ENCODE measurements around the gene INPP5A.

The INPP5A gene

DNA sequence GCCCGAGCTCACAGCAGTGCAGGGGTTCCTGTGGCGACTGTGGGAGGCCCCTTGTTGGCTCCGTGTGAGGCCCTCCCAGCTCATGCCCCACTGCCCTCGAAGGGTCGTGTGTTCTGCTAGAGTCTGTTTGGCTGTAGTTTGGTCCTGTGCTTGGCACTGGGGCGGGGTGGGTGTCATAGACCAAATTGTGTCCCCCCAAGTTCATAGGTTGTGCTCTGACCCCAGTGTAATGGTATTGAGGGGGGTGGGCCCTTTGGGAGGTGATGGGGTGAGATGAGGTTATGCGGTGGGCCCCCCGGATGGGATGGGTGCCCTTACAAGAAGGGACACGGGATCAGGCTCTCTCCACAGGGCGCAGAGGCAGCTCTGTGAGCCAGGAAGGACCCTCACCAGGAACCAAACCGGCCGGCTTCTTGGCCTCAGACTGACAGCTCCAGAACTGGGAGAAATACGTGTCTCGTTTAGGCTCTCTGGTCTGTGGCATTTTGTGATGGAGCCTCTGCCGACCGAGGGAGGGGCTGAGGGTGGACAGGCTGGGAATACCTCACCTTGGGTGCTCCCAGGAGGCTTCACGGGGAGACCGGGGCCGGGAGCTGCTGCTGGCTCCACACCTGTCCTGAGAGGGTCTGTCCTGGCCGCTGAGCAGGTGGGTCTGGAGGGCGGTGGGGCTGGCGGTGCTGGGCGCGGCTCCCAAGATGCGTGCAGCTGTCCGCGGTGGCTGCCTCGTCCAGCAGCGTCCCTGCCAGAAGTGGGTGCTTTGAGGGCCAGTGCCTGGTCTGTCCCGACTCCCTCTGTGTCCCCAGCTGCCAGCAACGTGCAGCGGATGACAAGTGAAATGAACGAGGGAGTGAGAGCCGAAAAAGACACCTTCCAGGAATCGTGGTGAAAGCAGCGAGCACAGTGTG is 89.4 kb downstream of the INPP5A start:
- no peak for DNase-seq (ENCODE audit: low read depth in 1 of 2, low spot score in 1 of 2)

DNA sequence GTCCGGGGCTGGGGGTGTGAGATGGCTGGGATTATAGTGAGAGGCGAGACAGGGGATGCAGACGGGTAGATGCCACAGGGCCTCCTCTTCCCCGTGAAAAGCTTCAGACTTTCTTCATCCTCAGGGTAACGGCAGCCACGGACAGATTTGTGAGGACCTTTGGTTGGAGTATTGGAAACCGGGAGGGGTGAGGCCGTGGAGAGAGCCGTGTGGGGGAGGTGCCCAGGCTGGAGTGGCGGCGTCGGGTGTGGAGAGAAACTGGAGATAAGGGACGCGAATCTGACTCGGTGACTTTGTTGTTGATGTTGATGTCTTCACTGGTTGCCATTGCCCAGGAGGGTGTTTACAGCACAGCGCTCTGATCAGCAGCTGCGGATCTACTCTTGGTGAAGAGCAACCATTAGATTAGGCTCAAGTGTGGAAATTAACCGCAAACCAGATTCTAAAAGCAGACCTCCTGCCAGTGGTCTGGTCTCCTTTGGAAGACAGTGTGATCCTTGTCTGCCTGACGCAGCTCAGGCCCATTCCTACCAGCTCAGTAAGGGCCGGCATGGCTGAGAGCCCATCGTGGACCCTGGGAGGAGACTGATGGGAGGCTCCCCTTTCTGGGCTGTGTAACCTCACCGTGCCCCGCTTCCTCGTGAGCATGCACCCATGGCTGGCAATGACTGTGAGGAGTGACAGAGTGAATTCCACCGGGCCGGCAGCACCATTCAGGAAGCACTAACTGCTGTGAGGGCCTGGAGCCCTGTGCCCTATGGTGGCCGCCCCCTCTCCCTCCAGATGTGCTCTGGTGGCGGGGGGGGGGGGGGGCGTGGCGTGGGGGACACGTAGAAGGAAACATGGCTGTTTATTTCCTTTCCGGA is 90.3 kb downstream of the INPP5A start:
- DNase-seq (ENCODE audit: low read depth in 1 of 2, low spot score in 1 of 2), result no peak

DNA sequence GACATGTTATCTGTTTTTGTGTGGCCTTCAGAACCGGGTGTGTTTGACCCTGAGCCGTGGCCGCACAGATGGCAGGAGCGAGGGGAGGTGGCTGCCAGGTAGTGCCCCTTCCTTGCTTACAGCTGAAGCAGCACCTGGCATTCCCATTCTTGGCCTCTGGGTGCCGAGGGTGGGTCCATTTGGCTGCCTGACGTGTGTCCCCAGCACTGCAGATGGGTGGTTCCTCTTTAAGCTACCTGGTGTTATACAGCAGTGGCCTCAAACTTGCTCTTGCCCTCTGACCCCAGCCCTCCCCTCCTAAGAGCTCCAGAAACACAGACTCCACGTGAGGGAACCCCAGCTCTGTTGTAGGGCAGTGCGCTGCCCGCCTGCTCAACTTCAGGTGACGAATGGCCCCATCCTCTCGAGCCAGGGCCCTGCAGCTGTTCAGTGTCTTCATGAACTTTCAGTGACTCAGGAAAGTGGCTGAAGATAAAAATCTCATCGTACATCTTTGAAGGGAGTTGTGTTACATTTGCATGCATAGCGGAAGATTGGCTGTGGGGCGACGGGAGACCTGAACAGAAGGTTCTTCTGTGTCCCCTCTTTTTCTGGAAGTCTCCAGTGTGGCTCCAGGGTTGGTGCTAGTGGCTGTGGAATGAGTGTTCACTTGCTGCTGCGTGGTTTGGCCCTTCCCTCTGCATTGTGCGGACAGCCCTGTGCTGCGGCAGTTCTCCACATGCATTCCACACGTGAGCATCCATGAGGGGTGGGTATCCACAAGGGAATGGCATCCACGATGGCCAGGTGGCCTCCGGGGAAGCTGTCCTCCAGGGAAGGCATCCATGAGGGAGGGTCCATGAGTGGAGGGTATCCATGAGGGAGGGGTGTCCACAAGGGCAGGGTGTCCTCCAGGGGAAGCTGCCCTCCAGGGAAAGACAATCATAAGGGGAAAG is 91.6 kb downstream of the INPP5A start:
- DNase-seq (ENCODE audit: low read depth in 1 of 2, low spot score in 1 of 2), result no peak

DNA sequence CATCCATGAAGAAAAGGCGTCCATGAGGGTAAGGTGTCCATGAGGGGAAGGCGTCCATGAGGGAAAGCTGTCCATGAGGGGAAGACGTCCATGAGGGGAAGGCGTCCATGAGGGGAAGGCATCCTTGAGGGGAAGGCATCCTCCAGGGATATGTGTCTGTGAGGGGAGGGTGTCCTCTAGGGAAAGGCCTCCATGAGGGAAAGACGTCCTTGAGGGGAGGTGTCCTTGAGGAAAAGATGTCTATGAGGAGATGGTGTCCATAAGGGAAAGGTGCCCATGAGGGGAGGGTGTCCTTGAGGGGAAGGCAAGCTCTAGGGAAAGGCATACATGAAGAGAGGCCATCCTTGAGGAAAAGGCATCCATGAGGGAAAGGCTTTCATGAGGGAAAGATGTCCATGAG is 92.6 kb downstream of the INPP5A start:
- DNase-seq (ENCODE audit: low read depth in 1 of 2, low spot score in 1 of 2), result no peak

DNA sequence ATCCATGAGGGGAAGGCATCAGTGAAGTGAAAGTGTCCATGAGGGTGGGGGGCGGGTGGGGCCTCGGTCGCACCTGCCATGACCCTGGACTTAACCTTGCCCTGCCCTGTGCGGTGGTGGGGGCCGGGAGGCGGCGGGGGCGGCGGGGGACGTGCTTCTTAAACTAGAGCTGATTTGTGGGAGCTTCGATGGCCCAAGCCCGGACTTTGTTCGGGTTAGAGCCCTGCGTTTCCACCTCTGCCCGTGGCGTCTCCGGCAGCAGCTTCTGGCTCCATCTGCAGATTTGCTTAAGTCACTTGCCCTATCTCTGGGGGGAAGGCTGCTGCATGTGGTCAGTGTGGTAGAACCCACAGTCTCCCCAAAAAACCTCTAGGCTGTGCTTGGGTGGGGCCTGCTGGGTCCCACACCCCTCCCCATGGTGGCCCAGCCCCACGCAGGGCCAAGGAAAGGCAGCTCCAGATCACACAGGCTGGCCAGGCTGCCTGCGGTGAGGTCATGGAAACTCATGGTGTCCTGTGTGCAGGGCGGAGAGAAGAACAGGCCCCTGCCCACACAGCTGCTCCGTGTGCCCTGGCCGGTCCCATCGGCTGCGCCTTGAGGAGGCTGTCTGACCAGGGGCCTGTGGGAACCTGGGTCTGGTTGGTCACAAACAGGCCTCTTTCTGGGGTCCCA is 93.2 kb downstream of the INPP5A start:
- no peak for DNase-seq (ENCODE audit: low read depth in 1 of 2, low spot score in 1 of 2)

DNA sequence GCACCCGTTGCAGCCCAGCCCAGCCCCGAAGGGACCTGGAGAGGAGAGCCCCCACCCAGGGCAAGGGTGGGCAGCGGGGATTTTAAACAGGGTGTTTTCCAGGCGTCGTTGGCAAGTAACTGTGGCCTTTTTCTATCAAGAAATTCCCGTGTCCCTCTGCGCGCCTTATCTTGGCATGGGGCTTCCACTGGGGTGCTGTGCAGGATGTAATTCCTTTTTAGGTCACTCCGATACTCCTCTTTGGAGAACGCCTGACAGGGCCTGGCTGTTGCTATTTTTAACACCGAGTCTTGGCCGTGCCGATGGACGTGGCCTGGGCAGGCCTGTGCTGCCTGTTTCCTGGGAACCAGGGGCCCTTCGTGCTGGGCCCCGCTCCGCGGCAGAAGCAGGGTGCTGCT is 93.8 kb downstream of the INPP5A start:
- DNase-seq (ENCODE audit: low read depth in 1 of 2, low spot score in 1 of 2), result no peak

DNA sequence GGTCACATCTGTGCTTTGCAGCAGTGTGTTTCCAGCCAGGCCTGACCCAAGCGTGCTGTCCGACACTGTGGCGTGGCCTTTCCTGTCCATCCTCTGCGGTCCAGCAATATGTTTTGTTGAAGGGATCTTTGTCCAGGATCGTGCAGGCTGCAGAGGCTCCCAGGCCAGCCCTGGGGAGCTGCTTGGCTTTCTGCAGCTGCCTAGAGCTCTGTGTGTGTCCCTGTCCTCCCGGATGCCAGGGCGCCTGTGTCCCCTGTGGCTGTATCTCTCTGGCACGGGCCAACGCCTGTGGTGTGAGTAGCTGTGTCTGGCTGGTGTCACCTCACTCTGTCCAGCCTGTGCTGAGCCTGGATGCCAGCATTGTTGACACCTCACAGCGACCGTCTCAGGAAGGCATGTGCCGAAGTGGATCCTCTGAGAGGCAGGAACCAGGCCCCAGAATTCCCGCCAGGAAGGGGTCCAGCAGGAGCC is 94.5 kb downstream of the INPP5A start:
- no peak for DNase-seq (ENCODE audit: low read depth in 1 of 2, low spot score in 1 of 2)

DNA sequence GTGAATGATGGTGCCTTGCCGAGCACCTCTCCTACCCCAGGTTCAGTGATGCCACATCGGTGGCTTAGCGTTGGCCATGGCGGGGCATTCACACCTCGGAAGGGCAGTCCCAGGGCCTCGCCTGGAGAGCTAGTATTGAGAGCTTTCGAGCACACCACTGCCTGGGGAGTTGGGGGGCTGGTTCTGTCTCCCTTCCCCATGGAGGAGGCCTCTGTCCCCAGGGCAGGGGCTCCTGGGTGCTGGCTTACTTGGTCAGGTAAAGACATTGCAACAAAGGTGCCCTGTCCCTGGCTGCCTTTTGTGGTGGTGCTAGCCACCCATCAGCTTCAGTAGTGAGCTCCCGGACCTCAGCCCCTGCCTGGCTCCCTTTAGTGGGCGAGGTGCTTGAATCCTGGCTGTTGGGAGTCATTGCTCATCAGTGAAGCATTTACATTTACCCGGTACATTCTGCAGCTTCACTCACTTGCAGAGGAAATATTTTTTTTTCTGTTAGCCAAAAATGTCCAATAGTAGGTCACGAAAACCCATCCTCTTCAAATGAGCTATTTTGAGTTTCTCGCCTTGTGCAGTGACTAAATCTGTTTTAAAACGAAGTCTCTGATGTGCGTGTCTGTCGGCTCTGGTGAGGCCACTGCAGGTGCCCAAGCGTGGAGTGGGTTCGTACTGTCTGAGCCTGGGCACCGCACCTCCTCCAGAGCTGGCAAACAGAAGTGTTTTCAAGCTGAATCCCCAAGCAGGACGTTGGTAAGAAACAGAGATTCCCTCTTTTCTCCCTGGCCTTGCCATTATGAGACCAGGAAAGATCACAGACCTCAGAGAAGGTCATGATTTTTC is 95.5 kb downstream of the INPP5A start:
- no peak for DNase-seq (ENCODE audit: low read depth in 1 of 2, low spot score in 1 of 2)

DNA sequence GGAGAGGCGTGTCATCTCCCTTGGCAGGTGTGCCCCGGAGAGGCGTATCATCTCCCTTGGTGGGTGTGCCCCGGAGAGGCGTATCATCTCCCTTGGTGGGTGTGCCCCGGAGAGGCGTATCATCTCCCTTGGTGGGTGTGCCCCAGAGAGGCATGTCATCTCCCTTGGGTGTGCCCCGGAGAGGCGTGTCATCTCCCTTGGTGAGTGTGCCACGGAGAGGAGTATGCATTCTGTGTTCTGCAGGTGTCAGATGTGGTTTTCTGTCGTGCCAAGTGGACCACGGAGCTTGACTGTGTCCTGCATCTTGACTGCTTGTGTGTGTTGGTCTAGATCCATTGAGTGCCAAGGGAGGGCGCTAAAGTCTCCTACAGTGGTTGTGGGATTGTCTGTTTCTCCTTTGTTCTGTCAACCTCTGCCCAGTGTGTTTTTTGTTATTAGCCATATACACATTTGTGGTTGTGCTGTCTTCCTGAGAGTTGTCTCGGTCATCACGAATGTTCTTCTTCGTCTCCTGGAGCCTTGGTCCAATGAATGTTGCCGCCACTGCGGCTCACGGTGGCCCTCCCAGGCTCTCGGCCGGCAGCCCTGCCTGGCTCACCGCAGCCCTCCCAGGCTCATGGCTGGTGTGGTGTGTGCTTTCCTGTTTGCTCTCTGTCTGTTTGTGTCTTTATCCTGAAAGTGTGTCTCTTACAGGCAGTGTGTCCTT is 96.8 kb downstream of the INPP5A start:
- no peak for DNase-seq (ENCODE audit: low read depth in 1 of 2, low spot score in 1 of 2)

DNA sequence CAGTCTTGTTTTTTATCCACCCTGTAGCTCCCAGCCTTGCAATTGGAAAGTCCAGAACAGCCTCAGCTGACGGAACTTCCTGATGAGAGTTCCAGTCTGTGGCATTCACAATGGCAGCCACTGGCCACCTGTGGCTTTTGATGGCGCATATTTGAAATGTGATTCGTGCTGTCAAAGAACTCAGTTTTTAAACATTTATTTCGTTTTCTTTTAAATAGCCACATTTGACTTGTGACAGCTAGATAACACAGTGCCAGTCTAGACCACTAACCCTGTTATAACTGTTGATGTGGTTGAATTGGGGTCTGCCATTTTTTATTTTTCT is 97.3 kb downstream of the INPP5A start:
- no peak for DNase-seq (ENCODE audit: low read depth in 1 of 2, low spot score in 1 of 2)

DNA sequence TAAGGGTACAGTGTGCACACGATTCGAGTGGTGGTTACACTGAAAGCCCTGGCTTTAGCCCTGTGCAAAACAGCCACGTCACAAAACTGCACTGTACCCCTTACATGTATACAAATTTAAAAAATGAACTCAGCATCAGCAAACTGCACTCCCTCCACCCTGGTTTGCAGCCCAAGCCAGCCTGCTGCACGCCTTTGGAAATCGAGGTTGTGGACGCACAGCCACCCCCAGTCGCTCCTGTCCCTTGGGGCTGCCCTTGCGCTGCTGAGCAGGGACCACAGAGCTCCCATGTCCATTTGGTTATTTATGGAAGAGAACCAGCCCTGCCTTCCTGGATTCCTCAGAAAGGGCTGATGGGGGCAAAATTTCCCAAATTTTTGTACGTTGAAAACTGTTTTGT is 98.8 kb downstream of the INPP5A start:
- DNase-seq (ENCODE audit: low read depth in 1 of 2, low spot score in 1 of 2), result no peak

DNA sequence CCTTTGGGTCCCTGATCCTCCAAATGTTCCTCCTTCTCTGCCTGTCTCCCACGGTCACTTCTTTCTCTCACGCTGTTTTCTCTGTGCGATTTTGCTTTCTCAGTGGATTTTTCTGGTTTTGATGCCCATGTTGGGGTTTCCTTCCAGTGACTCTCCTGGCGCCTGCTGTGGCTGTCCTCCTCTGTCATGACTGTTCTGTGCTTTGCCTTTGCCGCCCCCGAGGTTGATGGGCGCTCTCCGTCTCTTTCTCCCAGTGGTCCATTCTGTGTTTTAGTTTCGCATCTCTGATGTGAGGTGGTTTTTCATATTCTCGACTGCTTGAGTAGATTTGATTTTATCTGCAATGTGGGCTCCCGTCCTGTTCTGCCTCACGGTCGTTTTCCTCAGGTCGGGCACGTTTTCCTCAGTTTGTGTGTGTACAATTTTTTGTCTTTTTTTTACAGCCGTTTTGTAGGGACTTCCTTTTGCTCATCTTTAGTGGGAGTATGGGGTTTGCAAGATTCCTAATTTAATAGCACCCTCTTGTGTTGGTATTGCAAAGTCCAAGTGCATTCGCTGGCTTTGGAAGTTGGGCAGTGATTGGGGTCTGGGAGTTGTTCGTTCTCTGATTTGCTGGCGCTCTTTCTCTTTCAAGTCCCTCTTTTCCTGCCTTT is 100.0 kb downstream of the INPP5A start:
- no peak for DNase-seq (ENCODE audit: low read depth in 1 of 2, low spot score in 1 of 2)

DNA sequence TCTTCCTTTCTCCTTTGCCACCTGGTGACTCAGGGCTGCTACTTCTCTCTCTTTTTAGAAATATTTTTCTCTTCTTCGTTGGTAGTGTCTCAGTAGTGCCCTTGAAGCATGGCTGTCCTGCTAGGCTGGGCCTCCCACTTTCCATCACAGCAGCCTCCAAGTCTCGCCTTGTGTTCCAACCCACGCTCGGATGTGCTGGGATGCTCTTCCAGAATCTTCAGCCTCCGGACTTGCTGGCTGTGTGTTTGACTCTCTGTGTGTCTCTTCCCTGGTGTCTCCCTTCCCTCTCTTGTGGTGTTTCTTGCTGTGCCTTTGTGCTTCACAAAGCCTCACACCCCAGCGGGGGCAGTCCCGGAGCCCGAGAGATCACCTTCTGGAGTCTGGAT is 100.5 kb downstream of the INPP5A start:
- no peak for DNase-seq (ENCODE audit: low read depth in 1 of 2, low spot score in 1 of 2)

DNA sequence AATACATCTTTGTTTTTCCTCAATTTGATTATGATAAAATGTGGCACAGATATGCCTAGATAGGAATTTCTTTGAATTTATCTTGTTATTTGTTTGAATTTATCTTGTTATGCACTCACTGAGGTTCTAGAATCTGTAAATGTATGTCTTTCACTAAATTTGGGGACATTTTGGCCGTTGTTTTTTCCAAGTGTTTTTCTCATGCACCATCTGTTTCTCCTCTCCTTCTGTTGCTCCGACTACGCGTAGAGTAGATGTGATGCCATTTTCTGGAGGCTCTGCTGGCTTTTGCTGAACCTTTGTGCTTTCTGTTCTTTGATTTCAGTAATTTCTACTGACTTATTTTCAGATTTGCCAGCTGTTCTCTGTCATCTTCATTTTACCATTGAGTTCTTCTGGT is 101.9 kb downstream of the INPP5A start:
- no peak for DNase-seq (ENCODE audit: low read depth in 1 of 2, low spot score in 1 of 2)

DNA sequence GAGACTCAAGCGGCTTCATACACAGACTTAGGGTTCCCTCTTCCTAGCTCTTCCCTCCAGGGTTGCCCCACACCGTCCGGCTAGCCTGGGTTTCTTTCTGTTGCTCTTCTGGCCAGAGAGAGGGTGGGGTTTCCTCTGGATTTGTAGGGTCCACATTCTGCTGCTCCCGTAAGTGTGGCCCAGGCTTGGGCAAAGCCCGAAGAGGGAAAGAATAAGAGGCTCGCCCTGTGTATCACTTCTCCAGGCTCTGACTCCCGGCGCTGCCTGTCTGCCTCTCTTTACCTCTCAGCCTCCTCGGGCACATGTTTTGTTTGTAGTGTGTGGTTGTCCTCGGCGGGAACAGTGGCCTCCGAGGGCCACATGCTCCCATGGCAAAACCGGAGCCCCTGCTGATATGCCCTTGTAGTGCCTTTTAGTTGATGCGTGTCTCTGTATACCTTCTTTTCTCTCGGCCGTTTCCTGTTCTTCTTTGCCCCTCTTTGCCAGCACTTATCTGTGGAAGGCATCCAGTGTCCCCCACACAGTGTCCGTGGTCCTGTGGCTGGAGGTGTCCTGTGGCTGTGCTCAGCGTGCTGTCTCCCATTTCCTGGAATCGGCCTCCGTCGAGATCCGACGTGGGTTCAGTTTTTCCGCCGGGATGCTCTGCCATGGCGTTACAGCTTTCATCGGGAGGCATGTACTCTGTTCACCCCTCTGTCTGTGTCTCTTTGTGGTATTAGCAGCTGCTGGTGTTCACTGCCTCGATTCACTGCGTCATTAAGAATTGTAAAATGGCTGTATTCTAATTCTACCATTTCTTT is 102.9 kb downstream of the INPP5A start:
- no peak for DNase-seq (ENCODE audit: low read depth in 1 of 2, low spot score in 1 of 2)

DNA sequence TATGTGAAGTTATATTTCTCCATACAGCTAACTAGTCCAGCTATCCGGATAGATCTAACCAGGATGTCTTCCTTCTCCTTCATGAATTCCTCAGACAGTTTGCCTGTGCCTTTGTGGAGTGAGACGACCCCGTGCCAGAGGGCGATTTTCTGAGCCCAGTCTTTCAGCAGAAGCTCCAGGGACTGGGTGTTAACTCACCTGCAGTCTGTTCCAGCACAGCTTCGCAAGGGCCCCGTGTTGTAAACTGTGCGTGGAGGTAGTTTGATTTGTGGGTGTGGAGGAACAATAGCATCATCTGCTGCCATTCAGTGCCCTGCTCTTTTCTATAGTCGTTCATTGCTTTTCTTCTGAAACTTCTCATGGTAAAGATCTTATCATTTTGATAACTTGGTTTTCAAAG is 103.8 kb downstream of the INPP5A start:
- DNase-seq (ENCODE audit: low read depth in 1 of 2, low spot score in 1 of 2), result no peak

DNA sequence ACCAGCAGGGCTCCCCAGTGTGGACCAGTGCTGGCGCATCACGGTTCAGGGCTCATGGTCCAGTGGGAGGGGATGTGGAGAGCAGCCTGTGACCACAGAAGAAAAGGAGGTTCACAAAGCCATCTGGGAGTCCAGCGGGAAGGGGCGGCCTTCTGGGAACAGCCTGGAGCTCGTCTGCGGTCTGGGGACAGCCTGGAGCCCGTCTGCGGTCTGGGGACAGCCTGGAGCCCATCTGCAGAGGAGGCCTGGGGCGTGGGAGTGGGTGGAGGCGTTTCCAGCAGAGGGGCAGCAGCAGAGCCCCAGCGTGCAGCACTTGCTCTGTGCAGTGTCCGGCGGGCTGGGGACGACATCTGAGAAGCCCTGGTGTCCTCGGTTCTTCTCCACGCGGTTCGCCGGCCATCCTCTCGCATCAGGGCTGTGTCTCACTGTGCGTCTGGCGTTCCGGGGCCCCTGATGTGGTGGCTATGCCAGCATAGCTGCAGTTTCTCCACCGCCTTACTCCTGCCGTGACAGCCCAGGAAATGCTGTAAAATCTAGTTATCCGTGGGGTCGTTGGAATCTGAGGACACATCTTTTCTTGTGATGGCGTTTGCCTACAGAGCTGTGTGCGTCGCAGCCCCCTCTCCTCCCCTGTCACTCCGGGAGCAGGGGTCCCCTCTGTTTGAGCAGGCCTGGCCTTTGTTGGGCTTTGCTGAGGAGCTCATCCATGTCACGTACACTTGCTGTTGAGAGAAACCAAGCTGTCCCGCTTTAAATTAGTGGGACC is 104.6 kb downstream of the INPP5A start:
- DNase-seq (ENCODE audit: low read depth in 1 of 2, low spot score in 1 of 2), result no peak
